IPS-15b (cell line): ENCODE measurements around the gene CCDC69.
"Not testable (repeated sequence)": the region's sequence is repeated elsewhere in the genome, so short reads cannot be mapped to it uniquely, and the experiment has no call there.

Source experiments
- H3K27me3 ChIP-seq: one replicate; pipeline ENCODE4 v1.6.1; 2013; ENCODE audit warnings: low read length; ENCODE audit not compliant: control insufficient read depth, insufficient read depth
- H3K36me3 ChIP-seq: one replicate; pipeline ENCODE4 v1.6.1; 2013; ENCODE audit warnings: low read length; ENCODE audit not compliant: control insufficient read depth, insufficient read depth
- H3K4me1 ChIP-seq: one replicate; pipeline ENCODE4 v1.6.1; 2013; ENCODE audit warnings: mild to moderate bottlenecking, low read length; ENCODE audit not compliant: control insufficient read depth, insufficient read depth
- H3K4me3 ChIP-seq: one replicate; pipeline ENCODE4 v1.5.1; 2013; ENCODE audit warnings: low read depth, low read length
- H3K9ac ChIP-seq: one replicate; pipeline ENCODE4 v1.6.1; 2013; ENCODE audit warnings: low read depth, mild to moderate bottlenecking, low read length
- H3K9me3 ChIP-seq: one replicate; pipeline ENCODE4 v1.6.1; 2013; ENCODE audit warnings: mild to moderate bottlenecking, low read length; ENCODE audit not compliant: control insufficient read depth, insufficient read depth

CCDC69 gene

DNA sequence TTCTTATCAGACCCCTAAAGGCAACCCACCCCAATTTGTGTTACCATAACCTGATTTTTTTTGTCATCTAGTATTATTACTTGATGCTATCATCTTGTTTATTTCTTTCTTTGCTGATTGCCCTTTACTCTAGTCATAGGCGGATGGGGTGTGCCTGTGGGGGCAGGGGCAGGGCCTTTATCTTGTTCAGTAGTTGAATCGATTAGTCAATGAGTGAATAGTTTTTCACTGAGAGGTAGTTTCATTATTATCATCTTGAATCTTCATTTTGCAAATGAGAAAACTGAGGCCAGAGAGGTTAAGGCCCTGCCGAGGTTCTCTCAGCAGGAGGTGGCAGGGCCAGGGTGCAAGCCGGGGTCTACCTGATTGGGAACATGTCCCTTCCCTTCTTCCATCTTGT is 19.7 kb upstream of the CCDC69 start:
- Histone ChIP-seq H3K27me3 (no peaks in the 10 kb centered on the region), H3K9ac (no peak overlapping the region), H3K4me3 (no peak overlapping the region), H3K9me3 (no peaks in the 10 kb centered on the region), H3K4me1 (peaks cover 8% of the 10 kb centered on the region), H3K36me3 (no peaks in the 10 kb centered on the region)

- no peaks in the 10 kb centered on the region for H3K36me3 ChIP-seq
- no peaks in the 10 kb centered on the region for H3K27me3 ChIP-seq
- H3K4me1 ChIP-seq: peaks cover 8% of the 10 kb centered on the region
- H3K9me3 ChIP-seq: no peaks in the 10 kb centered on the region
- H3K4me3 ChIP-seq: no peak overlapping the region
- no peak overlapping the region for H3K9ac ChIP-seq
Measured at GRCh38 chr5:151243127-151243526, 19.2 kb upstream of the CCDC69 start.

DNA sequence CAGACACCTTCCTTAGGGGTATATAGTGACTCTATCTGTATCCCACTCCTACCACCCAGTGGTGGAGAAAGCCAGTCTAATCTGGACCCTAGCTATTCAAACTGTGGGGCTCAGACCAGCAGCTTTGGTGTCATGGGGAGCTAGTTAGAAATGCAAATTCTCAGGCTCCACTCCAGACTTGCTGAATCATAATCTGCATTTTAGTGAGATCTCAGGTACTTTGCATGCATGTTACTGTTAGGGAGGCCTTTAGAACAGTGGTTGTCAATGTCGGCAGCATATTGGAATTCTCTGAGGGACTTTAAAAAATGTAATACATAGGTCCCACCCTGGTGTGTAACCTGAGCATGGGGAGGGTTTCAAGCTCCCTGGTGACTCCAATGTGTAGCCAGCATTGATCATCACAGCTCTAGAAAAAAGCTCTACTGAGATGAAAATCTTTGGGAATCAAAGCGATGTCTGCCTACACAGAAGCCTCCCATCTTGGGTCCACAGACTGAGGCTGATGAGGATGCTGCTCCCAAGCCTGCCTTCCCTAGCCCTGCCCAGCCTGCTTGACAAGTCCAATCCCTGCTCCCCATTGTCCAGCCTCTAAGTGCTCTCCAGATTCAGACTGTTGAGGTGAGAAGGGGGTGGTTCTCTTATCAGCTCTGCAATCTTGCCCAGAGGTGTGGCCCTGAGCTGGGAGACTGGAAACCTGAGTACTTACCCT is 17.2 kb upstream of the CCDC69 start:
- Histone ChIP-seq H3K9me3 (no peaks in the 10 kb centered on the region), H3K4me3 (no peak overlapping the region), H3K4me1 (peaks cover 8% of the 10 kb centered on the region), H3K9ac (no peak overlapping the region), H3K27me3 (no peaks in the 10 kb centered on the region), H3K36me3 (no peaks in the 10 kb centered on the region)

- H3K4me3 ChIP-seq, H3K36me3 ChIP-seq, H3K9me3 ChIP-seq, H3K27me3 ChIP-seq, H3K9ac ChIP-seq, H3K4me1 ChIP-seq: not testable (repeated sequence)
Measured at GRCh38 chr5:151240268-151240835, 16.5 kb upstream of the CCDC69 start.

DNA sequence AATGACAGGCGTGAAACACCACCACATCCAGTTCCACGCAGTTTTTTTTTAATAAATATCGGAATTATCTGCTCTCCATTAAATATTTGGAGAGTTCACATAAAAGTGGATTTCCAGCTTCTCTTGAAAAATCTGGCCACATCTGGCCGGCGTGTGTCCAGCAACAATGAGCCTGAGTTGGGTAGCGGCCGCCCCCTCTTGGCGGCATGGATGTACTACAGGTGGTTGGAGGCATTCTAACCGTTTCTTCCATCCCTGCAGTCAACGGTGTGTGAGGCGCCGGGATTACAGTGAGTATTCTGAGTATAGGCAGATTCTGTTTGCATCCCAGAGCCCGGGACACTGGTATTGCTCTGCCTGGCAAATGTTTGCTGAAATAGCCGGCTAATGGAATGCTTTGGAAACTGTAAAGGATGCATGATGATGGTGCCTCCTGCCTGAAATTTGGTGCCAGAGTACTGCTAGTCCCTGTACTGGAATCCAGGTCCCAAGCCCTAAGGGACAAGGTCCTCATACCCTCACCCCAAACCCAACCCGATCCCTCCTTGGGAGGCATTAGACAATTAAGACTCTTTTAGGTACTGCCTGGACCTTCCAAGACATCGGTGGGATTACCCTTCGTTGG is 15.5 kb upstream of the CCDC69 start:
- peaks cover 8% of the 10 kb centered on the region for H3K4me1 ChIP-seq
- no peaks in the 10 kb centered on the region for H3K36me3 ChIP-seq
- no peak overlapping the region for H3K9ac ChIP-seq
- H3K27me3 ChIP-seq: no peaks in the 10 kb centered on the region
- no peaks in the 10 kb centered on the region for H3K9me3 ChIP-seq
- peak overlapping the region; percentile 23 for H3K4me3 ChIP-seq

- H3K4me1 ChIP-seq: peaks cover 8% of the 10 kb centered on the region
- no peaks in the 10 kb centered on the region for H3K27me3 ChIP-seq
- H3K36me3 ChIP-seq: no peaks in the 10 kb centered on the region
- H3K4me3 ChIP-seq: peak overlapping the region; percentile 23
- no peaks in the 10 kb centered on the region for H3K9me3 ChIP-seq
- H3K9ac ChIP-seq: no peak overlapping the region
Measured at GRCh38 chr5:151238303-151238741, 14.4 kb upstream of the CCDC69 start.

- Histone ChIP-seq H3K27me3 (no peaks in the 10 kb centered on the region), H3K9ac (no peak overlapping the region), H3K4me1 (peaks cover 8% of the 10 kb centered on the region), H3K9me3 (no peaks in the 10 kb centered on the region), H3K36me3 (no peaks in the 10 kb centered on the region), H3K4me3 (no peak overlapping the region)
Measured at GRCh38 chr5:151237685-151238084, 13.8 kb upstream of the CCDC69 start.

DNA sequence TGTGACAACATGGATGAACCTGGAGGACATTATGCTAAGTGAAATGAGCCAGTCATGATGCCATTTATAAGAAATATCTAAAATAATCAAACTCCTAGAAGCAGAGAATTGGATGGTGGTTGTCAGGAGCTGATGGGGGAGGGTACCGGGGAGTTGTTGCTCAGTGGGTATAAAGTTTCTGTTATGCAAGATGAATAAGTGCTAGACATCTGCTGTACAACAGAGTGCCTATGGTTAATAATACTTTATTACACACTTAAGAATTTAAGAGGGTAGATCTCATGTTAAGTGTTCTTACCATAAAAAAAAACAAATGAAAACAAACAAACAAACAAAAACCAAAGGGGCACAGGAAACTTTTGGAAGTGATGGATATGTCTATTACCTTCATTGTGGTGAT is 13.0 kb upstream of the CCDC69 start:
- H3K4me1 ChIP-seq: peaks cover 8% of the 10 kb centered on the region

DNA sequence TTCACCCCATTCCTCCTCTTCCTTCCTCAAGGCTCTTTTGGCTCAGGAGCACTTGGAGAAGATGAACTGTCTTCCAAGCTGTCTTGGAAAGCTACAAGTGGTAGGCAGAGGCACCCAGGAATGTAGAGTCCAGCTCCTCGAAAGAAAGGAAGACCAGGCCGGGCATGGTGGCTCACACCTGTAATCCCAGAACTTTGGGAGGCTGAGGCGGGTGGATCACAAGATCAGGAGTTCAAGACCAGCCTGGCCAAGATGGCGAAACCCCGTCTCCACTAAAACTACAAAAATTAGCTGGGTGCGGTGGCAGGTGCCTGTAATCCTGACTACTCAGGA is 11.3 kb upstream of the CCDC69 start:
- not testable (repeated sequence) for H3K4me1 ChIP-seq

More for the DNA sequence above, 13.0 kb upstream of the CCDC69 start:
- H3K27me3 ChIP-seq: no peaks in the 10 kb centered on the region
- H3K9me3 ChIP-seq: no peaks in the 10 kb centered on the region
- H3K9ac ChIP-seq: no peak overlapping the region
- H3K36me3 ChIP-seq: no peaks in the 10 kb centered on the region
- H3K4me3 ChIP-seq: no peak overlapping the region

DNA sequence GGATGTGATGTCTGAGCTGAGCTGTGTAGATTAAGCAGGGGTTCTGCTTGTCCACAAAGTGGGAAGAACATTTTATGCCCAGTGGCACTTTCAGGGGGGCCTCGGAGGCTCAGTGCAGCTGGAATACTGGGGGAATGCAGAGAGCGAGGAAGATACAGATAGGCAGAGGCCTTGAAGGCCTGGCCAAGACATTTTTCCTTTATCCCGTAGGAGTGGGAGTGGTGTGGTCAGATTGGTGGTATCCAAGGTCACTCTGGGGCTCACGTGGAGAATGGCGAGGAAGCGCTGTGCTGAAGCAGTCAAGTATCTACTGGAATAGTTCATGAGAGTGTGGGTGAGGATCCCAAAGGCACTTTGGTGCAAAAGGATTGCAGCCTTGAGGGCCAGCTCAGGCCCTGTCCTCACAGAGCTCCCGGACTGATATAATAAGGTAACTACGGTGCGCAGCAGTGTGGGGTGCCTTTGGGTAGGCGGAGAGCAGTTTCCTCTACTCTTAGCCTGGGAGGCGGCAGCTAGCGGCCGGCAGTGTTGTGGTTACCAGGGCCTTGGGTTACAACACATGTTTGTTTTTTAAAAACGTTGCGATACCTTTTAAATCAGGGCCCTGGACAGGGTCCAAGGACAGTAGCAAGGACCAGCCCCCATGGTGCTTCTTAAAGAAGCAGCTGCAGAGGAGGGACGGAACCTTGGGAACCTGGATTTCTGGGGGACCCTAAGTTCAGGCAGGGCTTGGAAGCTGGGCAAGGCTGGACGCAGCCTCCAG is 10.8 kb upstream of the CCDC69 start:
- Histone ChIP-seq H3K27me3 (no peaks in the 10 kb centered on the region), H3K4me3 (no peak overlapping the region), H3K9ac (no peak overlapping the region), H3K36me3 (no peaks in the 10 kb centered on the region), H3K9me3 (no peaks in the 10 kb centered on the region), H3K4me1 (no peaks in the 10 kb centered on the region)

More for the DNA sequence above, 11.3 kb upstream of the CCDC69 start:
- H3K36me3 ChIP-seq, H3K27me3 ChIP-seq, H3K9ac ChIP-seq, H3K4me3 ChIP-seq, H3K9me3 ChIP-seq: not testable (repeated sequence)

GRCh38 chr5:151233616-151234085 is 9.8 kb upstream of the CCDC69 start:
- H3K27me3 ChIP-seq: no peaks in the 10 kb centered on the region
- no peaks in the 10 kb centered on the region for H3K9me3 ChIP-seq
- no peak overlapping the region for H3K9ac ChIP-seq
- H3K4me1 ChIP-seq: no peaks in the 10 kb centered on the region
- H3K4me3 ChIP-seq: no peak overlapping the region
- H3K36me3 ChIP-seq: no peaks in the 10 kb centered on the region
